ENCODE data around the gene SPA17.
A peak's percentile ranks its signal among the peaks of the same experiment; 100 is the strongest.

SPA17 gene

GRCh38 chr11:124673333-124674167 lies at the start of gene SPA17, which contains the start of gene SIAE:
TSS of gene SPA17 (plus strand) at chr11:124673904. CDS start at chr11:124675265, 1,361 bp downstream.
TSS of gene SIAE (minus strand) at chr11:124673739. CDS start at chr11:124673708, 31 bp downstream.
- peak; percentile 90 for DNase-seq

DNA sequence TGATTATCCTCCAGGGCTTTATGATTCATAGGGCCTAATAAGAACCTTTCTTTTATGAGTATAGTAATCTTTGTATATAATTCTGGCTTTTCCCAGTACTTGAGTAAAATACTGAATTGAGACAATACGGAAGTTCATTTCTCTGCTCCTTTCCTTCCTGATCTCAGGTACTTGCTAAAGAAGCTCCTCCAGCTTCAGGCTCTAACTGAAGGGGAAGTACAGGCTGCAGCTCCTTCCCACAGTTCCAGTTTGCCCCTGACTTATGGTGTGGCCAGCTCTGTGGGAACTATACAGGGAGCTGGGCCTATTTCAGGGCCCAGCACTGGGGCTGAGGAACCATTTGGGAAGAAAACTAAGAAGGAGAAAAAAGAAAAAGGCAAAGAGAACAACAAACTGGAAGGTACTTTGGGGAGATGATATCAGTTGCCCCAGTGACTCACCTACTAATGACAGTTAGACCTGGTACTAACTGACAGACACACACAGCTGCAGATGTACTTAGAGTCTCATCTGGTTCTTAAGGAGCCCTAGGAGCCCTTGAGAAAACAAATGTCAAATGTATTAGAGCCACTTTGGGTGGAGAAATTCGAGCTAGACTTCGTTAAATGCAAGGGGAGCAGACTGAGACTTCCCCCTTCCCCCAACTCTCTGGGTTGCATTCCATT lies 48.1 kb upstream of the SPA17 start:
- no peak for DNase-seq

GRCh38 chr11:124627546-124627945 lies 46.2 kb upstream of the SPA17 start:
- DNase-seq = no peak

GRCh38 chr11:124629961-124630360 lies 43.7 kb upstream of the SPA17 start:
- no peak for DNase-seq

GRCh38 chr11:124633355-124633754 lies 40.3 kb upstream of the SPA17 start:
- no peak for DNase-seq

- no peak for DNase-seq
Observed at GRCh38 chr11:124635932-124636331, 37.8 kb upstream of the SPA17 start.

DNA sequence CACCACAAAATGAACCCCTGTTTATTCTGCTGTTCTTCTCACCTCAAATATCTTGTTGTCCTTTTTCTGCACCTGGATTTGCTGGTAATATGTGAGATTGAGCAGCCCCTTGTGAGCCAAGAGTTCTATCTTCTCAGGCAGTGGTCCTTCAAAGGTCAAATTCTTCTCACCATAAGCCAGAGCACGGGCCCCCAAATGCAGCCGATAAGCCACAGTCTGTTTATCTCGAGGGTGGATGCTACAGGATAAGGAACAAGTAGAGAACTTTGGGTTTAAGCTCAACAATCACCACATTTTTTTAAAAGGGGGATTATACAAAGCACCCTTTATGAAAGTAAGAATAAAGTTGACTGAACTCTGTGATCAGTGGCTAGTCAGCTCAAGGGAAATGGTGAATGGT lies 35.2 kb upstream of the SPA17 start:
- DNase-seq = no peak

GRCh38 chr11:124639186-124639585 lies 34.5 kb upstream of the SPA17 start:
- DNase-seq = no peak

GRCh38 chr11:124640666-124641065 lies 33.0 kb upstream of the SPA17 start:
- no peak for DNase-seq

- DNase-seq = no peak
Observed at GRCh38 chr11:124642628-124643027, 31.1 kb upstream of the SPA17 start.

- DNase-seq = no peak
Observed at GRCh38 chr11:124643042-124643604, 30.6 kb upstream of the SPA17 start.

- no peak for DNase-seq
Observed at GRCh38 chr11:124643605-124644425, 29.9 kb upstream of the SPA17 start.

DNA sequence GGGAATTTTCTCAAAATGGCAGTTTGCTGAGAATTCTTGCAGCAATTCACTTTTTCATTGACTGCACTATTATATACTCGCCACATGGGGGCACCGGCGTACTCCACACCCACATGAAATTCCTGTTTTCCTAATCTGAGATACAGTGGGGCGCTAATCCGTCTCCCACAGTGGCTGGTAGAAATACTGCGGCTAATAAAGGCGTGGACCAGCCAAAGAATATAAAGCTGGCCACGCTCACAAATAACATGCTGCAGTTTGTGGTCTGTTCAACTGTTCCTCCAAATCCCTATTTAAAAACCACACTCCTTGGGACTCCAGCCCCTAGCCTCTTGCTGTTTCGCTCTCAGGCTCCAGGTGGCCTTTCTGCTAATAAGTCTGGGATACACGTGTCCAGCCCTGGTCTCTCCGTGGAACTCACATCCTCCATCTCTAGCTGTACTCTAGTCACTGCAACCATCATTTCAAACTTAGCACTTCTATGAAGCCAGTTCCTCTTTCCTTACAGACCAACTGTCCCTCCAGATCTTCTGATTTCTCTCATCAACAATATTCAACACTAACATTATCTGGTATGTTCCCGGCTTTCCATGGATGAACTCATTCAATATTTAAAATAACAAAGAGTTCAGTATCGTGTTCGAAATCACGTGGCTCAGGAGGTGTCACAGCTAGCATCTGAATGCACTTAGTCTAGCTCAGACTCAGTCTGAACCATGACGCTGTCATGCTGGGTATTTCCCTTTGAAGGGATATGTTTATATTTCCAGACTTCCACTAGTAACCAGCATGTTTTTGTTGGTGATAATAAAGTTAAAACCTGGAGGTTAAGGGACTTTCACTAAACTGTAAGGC lies 29.1 kb upstream of the SPA17 start:
- DNase-seq = peak; percentile 45

- no peak for DNase-seq
Observed at GRCh38 chr11:124646148-124646547, 27.6 kb upstream of the SPA17 start.

GRCh38 chr11:124648610-124649009 lies 25.1 kb upstream of the SPA17 start:
- DNase-seq = no peak

GRCh38 chr11:124656774-124657630 lies 16.7 kb upstream of the SPA17 start:
- DNase-seq = no peak

- DNase-seq = no peak
Observed at GRCh38 chr11:124657904-124658303, 15.8 kb upstream of the SPA17 start.

DNA sequence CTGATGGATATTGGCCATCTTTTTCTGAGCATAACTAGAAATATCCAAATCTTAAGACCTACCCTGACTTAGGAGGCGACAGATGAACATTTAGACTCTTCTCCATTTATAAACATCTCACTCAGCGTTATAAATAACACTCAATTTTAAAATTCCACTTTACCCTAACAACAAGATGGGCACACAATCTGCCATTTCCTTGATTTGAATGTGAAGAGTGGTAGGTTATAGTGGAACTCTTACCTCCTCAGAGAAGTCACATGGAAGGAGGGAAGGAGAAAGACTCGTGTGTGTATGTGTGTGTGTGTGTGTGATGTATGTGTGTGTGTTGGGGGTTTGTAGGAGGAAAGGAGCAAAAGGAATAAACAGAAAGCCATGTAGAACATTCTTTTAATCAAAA lies 15.2 kb upstream of the SPA17 start:
- no peak for DNase-seq

- DNase-seq = no peak
Observed at GRCh38 chr11:124658986-124659385, 14.7 kb upstream of the SPA17 start.

DNA sequence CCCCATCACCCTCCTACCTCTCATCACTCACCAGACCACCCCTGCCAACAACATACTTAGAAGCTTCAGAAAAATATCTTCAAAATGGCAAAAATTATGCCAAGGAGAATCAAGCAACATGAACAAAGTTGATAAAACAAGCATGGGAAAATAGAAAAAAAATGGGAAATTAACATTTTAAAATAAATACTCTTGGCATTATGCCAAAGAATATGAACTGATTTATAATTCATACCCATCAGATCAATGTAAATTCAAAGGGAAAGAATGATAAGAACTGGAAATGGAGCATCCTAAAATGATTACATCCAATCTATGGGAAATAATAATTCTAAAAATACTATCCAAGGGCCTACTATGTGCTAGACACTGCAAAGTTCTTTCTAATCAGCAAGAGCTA lies 12.2 kb upstream of the SPA17 start:
- no peak for DNase-seq

DNA sequence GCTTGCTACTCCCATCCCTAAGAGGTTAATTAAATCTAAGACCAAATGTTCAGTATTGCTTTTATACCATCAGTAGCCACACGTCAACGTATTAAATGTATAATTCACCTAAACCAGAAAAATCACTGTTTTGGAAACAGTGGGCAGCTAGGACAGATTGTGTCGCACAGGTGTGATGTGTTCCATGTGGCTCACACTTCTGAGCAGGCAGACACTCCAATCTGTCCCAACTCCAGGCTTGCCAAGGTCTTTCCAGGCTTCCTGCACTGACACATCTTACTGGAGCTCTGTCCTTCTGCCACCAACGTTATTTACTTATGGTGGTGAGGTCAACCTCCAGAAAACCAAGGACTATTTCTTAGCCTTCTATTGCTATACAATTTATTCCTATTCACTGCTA lies 11.6 kb upstream of the SPA17 start:
- DNase-seq = no peak
